ENCODE measurements around the gene KIF13A.

GRCh38 chr6:17966451-17966850 is 21.0 kb downstream of the KIF13A start:
- TF ChIP-seq CTCF (IDR thresholded peaks at IDR 0.05 in 8 of 11, conservative IDR thresholded peaks at IDR 0.05 in 3 of 11) (no peak), POLR2A (IDR thresholded peaks at IDR 0.05) (no peak)

All from spleen (tissue), 7 donors.